AG09309 (cell line): ENCODE results near the gene SHROOM2.
"Not testable (repeated sequence)": the region's sequence is repeated elsewhere in the genome, so short reads cannot be mapped to it uniquely, and the experiment has no call there.

ENCODE experiments used
- DNase-seq: peaks from one replicate; pipeline ENCODE4 v3.0.0-alpha.2; 2010; ENCODE audit warnings: low read depth
- H3K4me3 ChIP-seq: 2 replicates; pipeline ENCODE4 v1.5.1; 2011; ENCODE audit warnings: mild to moderate bottlenecking, low read depth, low read length, moderate library complexity; ENCODE audit not compliant: control insufficient read depth
- TF ChIP-seq, protein P1 (sequence below): IDR thresholded peaks from 2 replicates; pipeline ENCODE4 v1.5.1; 2011; ENCODE audit warnings: mild to moderate bottlenecking, low read depth, low read length, inconsistent platforms; ENCODE audit not compliant: insufficient read depth, control insufficient read depth; ENCODE audit errors: missing control alignments

Gene SHROOM2

DNA sequence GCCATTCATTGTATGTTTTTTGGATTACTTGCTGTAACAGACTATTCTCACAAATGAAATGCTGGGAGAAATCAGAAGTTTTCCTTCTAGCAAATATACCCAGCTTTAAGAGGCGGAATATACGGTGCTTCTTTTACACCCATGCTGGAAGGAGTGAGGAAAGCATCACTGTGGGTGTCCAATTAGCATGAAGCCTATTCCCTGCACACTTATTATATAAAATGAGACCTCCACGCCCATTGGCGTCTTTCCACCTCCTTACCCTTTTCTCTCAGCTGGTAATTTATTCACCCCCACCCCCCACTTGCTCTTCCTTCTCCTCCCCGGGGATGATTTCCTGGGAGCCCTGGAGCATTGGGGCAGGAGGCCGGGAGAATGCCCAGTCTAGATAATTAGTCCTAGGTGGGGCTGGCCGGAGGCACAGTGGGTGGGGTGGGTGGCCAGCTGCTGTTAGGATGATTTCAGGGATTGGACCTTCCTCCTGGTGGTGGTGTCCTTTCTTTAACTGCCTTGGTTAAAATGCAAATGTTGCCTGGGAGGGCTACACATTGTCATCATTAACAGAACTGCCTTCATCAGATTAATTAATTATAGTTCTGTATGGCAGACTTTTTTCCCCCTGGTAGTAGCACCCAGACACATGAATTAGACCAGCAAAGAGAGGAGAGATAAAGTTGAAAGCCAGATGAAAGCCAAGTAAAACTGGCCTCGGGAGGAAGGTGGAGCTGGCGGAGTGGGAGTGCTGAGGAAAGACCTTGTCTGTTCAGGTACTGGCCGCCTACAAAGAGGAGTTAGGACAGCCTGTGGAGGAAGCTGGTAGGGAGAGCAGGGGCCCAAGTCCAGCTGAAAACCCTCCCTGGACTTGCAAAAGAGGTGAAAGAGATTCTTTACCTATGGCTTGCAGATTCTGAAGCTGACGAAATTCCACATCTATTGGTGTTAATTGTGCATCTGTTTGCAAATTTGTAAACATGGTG, 11.4 kb downstream of the SHROOM2 start:
- TF ChIP-seq, protein P1, sequence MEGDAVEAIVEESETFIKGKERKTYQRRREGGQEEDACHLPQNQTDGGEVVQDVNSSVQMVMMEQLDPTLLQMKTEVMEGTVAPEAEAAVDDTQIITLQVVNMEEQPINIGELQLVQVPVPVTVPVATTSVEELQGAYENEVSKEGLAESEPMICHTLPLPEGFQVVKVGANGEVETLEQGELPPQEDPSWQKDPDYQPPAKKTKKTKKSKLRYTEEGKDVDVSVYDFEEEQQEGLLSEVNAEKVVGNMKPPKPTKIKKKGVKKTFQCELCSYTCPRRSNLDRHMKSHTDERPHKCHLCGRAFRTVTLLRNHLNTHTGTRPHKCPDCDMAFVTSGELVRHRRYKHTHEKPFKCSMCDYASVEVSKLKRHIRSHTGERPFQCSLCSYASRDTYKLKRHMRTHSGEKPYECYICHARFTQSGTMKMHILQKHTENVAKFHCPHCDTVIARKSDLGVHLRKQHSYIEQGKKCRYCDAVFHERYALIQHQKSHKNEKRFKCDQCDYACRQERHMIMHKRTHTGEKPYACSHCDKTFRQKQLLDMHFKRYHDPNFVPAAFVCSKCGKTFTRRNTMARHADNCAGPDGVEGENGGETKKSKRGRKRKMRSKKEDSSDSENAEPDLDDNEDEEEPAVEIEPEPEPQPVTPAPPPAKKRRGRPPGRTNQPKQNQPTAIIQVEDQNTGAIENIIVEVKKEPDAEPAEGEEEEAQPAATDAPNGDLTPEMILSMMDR, result no peak
- no peak for DNase-seq
- no peak overlapping the region for H3K4me3 ChIP-seq

DNA sequence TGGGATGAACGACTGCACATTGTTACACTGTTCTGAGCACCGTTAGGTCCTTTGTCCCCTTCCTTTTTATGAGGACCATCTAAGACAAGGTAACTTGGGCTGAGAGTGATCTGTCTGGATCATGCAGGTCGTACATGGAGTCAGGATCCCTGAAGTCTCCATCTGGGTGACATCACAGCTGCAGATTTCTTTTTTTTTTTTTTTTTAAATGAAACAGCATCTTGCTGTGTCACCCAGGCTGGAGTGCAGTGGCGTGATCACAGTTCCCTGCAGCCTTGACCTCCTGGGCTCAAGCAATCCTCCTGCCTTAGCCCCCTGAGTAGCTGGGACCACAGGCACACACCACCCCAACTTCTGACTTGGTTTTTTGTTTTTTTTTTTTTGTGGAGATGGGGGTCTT, 16.5 kb downstream of the SHROOM2 start:
- TF ChIP-seq, protein P1, result no peak
- DNase-seq, result no peak
- no peak overlapping the region for H3K4me3 ChIP-seq

DNA sequence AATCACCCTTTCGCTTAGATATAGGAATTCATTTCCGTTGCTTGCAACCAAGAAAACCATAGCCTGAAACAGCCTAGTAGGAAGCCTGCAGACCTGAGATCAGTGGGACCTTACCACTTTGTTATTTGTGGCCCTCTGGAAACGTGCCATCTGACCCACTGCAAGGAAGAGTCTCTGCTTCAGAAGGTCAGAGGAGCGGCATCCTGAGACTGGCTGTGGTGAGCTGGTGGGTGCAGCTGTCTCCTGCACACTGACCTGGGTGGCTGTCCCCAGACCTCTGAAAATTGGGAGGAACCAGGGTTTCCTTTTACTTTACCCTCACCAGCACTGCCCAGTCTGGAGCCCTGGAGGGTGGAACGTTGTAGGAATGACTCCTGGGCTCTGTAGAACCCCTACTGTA, 18.2 kb downstream of the SHROOM2 start:
- TF ChIP-seq, protein P1, result no peak
- no peak overlapping the region for H3K4me3 ChIP-seq
- DNase-seq, result no peak

DNA sequence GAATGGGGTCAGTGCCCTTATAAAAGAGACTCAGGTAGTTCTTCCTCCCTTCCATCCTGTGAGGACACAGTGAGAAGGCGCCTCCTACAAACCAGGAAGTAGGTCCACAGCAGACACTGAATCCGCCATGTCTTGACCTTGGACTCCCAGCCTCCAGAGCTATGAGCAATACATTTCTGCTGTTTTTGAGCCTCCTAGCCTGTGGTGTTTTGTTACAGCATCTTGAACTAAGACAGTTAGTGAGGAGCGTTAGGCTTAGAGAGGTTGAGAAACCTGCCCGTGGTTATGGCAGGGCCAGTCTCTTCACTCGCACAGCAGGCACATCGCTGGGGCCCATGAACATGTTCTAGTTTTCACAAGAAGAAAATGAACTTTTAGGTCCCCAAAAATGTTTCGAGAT, 19.7 kb downstream of the SHROOM2 start:
- no peak for DNase-seq

DNA sequence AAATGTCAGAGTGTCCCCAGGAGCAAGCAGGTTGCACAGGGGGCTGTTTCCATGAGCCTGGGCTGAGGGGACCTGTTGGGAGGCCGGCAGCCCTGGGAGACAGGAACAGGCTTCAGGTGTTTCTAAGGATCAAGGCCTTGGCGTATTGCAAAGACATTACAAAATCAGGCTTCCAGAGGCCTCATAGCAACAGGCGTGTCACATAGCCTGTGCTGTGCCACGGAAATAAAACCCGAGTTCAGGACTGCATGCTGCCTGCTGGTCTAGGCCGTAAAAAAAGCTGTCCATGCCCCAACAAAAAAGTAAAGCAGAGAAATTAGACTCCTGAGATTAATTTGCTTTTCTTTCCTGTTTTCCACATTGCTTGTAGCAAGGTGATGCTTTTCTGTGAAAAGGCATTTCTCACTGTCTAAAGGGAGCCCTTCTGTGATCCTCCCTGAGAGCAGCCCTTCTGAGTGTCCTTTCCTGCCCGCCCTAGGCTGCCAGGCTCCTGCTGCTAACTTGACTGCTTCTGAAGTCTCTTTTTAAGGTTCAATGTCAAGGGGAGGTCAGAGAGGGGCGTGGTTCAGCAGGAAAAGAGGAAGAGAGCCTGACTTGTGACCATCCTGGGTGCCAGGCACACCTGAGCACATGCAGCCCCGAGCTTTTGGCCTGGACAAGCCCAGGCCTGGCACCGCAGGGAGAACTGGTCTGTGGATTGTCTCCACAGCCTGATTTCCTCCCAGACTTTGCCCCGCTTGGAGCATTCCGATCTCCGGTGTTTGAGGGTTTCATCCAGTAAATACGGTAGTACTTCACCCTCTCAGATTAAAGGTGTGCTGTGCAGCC, 21.3 kb downstream of the SHROOM2 start:
- TF ChIP-seq, protein P1, result no peak
- DNase-seq, result no peak
- no peak overlapping the region for H3K4me3 ChIP-seq

More for the DNA sequence above, 19.7 kb downstream of the SHROOM2 start:
- no peak overlapping the region for H3K4me3 ChIP-seq
- TF ChIP-seq, protein P1, result no peak

DNA sequence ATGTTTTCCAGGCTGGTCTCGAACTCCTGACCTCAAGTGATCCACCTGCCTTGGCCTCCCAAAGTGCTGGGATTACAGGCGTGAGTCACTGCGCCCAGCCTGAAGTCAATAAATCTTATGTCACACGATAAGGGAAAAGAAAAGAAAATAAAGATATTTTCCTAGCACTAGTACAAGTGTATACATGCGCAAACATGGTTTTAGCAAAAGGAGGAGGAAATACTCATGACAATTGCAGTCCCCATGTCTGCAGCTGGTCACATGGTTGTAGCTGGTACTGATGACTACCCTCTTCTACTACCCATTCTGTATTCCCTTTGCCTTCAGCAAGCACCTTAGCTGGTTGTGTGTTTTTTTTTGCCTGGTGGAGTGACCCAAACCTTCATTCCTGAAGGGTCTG, 23.6 kb downstream of the SHROOM2 start:
- H3K4me3 ChIP-seq, DNase-seq: not testable (repeated sequence)

DNA sequence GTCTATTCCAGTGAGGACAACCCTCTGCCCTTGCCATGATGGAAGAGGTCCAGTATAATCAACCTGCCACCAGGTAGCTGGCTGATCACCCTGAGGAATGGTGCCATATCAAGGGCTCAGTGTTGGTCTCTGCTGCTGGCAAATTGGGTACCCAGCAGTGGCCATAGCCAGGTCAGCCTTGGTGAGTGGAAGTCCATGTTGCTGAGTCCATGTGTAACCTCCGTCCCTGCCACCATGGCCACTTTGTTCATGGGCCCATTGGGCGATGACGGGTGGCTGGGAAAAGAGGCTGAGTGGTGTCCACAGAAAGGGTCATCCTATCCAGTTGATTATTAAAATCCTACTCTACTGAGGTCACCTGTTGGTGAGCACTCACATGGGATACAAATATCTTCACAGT, 24.9 kb downstream of the SHROOM2 start:
- not testable (repeated sequence) for DNase-seq, H3K4me3 ChIP-seq
